NCI-H1417 (cell line): ENCODE data around the gene ATP8B1.
A peak's percentile ranks its signal among the peaks of the same experiment; 100 is the strongest.
"Not testable (repeated sequence)": the region's sequence is repeated elsewhere in the genome, so short reads cannot be mapped to it uniquely, and the experiment has no call there.

Experiments
- DNase-seq, 3 experiments: peaks; one replicate each; lab custom pipeline; 2025; lab: John Stamatoyannopoulos, UW

ATP8B1 gene

DNA sequence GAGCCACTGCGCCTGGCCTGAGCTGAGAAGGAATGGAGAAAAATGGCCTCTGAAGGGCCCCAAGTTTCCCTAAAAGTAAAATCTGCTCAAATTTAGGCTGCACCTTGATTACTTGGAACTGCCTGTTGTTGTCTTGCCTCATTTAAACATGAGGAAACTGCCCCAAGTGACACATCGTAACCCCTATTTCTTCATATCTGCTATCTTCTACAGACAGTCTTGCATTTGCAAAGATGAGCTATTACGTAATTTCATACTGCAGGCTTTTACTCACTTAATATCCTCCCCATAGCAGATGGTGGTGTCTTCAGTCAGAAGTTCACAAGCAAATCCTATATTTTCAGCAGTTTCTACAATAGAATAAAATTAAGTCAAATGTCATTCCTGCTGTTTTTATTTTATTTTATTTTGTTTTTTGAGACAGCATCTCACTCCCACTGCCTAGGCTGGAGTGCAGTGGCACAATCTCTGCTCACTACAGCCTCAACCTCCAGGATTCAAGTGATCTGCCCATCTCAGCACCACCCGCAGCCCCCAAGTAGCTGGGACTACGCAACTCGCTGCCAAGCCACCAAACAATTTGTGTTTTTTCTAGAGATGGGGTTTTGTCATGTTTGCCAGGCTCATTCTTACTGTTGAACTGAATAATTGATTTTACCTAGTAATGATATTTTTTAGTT is 136.2 kb downstream of the ATP8B1 start:
- DNase-seq = no peak

- DNase-seq = peak in 1 of 3 experiments; percentile 53
Measured at GRCh38 chr18:57664568-57665165, 138.4 kb downstream of the ATP8B1 start.

GRCh38 chr18:57660961-57661360 is 142.2 kb downstream of the ATP8B1 start:
- DNase-seq = no peak

DNA sequence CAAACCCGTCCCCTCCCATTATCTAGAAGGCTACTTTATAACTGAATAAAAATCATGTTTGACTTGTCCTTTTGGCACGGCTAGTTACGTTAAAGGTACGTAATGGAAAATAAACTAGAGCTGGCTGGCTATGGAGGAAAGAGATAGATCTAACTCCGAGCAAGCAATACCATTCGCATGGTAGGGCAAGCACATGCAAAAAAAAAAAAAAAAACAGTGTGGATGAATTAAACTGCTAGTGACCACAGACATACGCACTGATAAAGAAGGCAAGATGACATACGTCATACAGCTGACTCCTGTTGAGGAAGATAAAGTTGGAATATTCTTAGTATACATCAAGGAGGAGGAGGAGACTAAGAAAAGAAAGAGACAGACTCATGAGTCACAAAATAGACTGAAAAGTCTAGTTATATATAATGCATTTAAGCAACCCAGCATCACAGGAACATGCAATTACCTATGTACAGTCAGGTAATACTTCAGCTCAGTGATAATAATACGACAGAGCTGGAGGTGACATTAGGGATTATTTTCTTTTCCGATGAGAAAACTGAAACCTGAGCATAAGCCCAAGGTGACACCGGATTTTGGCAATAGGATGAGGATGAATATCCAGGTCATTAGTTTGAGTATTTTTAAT is 143.5 kb downstream of the ATP8B1 start:
- DNase-seq = no peak

- DNase-seq = no peak
Measured at GRCh38 chr18:57657542-57657941, 145.6 kb downstream of the ATP8B1 start.

DNA sequence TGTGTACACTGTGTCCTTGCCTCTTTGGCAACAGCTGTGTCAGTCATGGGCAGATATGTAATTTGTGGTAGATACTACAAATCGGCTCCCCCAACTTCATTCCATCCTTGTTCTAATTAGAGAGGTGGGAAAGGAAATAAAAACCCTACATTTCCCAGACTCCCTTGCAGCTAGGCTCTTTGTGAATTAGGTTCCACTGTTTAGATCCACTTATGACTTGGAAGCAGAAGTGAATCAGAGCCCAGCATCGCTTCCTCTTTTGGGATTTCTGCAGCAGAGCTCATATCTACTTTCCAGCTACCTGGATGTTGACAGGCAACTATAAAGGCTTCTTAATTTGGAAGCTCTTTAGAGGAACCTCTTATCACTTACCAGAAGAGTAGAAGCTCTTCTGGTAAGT is 147.4 kb downstream of the ATP8B1 start:
- DNase-seq = no peak

GRCh38 chr18:57651914-57652313 is 151.2 kb downstream of the ATP8B1 start:
- DNase-seq = no peak

- no peak for DNase-seq
Measured at GRCh38 chr18:57649556-57650500, 153.3 kb downstream of the ATP8B1 start.

DNA sequence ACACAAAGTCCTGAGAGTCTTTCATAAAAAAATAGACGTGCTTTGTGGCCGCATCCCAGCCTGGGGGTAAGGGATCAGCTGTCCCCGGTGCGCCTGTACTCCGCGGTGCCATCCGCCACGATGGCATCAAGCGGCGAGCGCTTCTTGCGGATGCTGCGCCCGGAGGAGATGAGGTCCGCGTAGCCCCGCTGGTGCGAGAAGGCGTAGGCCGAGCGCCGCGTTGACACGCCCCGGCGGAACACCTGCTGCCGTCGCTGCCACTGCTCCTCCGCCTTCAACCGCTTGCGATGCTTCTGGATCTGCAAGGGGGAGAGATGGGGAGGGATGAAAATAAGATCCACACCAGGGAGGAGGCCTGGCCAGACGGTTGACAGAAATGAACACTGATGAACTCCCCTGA is 154.7 kb downstream of the ATP8B1 start:
- no peak for DNase-seq

DNA sequence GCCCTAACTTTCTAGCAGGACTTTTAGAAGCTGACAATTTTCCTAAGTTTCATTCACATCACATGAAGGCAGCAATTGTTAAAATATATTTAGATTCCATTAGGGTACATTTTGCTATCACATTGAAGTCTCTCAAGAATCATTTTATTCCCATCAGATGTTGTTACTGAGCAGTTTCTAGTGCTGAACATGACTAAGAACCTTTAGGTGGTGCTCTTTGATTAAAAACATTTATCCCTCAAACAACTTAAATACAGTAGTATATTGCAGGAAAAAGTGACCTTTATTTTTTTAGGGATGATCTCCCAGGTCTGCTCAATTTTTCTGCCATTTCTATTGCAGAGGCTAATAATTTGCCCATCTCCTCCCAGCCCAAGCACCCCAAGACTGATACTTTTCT is 158.6 kb downstream of the ATP8B1 start:
- peak in 1 of 3 experiments; percentile 53 for DNase-seq

DNA sequence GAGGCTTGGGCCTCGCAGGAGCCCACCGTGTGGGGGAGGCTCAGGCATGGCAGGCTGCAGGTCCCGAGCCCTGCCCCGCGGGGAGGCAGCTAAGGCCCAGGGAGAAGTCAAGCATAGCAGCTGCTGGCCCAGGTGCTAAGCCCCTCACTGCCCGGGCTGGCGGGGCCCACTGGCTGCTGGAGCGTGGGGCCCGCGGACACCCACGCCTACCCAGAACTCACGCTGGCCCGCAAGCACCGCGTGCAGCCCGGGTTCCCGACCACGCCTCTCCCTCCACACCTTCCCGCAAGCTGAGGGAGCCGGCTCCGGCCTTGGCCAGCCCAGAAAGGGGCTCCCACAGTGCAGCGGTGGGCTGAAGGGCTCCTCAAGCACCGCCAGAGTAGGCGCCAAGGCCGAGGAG is 159.4 kb downstream of the ATP8B1 start:
- DNase-seq = not testable (repeated sequence)

GRCh38 chr18:57642462-57642861 is 160.7 kb downstream of the ATP8B1 start:
- not testable (repeated sequence) for DNase-seq

GRCh38 chr18:57640749-57641148 is 162.4 kb downstream of the ATP8B1 start:
- DNase-seq = no peak

GRCh38 chr18:57640236-57640635 is 162.9 kb downstream of the ATP8B1 start:
- no peak for DNase-seq

DNA sequence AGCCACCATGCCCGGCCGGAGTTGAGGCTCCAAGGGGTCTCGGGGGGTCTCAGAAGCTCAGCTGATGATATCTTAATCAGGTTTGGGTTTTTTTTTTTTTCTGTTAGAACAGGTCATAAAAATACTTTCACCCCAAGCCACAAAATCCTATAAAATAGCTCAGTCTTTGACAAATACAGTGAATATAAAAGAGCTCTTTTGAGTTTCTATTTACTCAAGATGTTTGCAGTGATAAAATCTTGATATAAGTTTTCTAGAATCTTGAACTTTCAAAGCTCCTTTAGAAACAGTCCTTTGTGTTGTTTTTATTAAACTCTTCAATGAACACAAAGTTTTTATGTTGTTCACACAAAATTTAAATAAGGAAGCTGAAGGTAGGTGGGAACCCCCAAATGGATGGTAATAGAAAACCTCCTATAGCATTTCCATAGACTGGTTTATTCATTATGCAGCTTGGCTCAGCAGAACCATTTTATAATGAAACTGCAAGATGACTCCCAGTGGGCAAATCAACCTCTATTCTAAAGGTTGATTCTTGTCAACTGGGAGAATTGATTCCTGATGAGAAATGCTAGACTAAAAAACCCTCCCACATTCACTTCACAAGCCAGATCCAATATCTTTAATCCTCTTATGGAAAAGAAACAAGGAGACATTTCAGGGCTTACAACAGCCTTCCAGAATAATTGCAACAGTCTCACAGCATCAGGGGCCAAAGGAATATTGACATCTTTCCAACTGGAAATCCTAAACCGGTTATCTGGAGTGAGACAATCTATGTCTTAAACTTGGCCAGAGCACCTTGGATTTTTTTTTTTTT is 167.9 kb downstream of the ATP8B1 start:
- DNase-seq = no peak

DNA sequence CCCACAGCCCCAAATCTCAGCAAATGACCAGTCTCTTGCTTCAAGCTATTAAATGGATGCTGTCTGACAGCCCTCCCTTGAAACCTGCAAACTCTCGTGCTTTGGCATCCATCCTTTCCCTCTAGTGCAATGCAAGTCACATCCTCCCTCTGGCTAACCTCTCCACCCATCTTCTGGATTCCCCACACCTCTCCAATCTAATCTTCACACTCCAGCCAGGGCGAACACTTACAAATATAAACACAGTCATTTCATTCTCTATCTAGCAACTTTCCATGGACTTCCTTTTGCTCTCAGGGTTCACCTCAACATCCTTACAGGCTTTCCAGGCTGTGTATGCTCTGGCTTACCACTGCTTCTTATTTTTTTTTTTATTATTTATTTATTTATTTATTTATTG is 171.4 kb downstream of the ATP8B1 start:
- DNase-seq = no peak

GRCh38 chr18:57630754-57631595 is 172.1 kb downstream of the ATP8B1 start:
- peak in 1 of 3 experiments; percentile 50 for DNase-seq

GRCh38 chr18:57630002-57630753 is 172.9 kb downstream of the ATP8B1 start:
- peak; percentile 91 to 99 (median 99) for DNase-seq

DNA sequence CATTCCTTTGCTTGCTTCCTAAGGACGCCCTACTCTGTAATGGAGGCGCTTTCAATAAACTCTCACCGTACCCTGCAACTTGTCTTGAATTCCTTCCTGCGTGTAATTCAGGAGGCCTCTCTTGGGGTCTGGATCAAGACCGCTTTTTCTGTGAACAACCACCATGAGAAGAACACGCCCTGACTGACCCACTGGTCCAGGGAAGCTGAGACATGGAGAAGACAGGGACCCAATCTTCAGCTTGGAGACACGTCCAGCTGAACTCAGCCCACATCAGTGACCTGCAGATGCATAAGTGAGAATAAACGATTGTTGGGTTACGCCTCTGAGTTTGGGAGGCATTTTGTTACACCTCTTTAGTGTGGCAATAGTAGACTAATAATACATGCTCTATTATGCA is 173.7 kb downstream of the ATP8B1 start:
- DNase-seq = no peak

DNA sequence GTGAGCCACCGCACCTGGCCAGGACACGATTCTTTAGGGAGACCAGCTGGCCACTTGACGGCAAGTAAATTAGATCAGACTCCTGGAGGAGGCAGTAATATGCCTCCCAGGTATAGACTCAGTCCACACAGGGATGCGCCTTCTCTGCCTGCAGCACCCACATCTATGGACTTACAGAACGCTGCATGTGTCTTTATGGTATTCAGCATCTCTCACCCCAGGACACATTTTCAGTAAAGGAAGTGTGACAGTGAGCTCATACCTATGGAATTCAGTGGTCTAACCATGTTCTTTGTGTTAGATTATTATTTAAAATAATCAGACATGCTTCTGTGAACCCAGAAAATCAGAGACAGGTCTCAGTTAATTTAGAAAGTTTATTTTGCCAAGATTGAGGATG is 175.6 kb downstream of the ATP8B1 start:
- DNase-seq = no peak
